K562 (cell line): ENCODE results near the gene ZNF541. TPM values are rescaled to one million over a fixed set of nuclear protein-coding genes. Genes with fewer than 3 reads are reported as not detected.

Source experiments
- FOXK1 ChIP-seq: sonication (generic); formaldehyde crosslinking; IDR thresholded peaks from 2 replicates; pipeline ENCODE4 v1.8.0; 2022; ENCODE audit warnings: missing genetic modification reagents, mild to moderate bottlenecking, borderline replicate concordance
- KAT2B ChIP-seq: IDR thresholded peaks from one replicate; pipeline ENCODE4 v1.6.1; 2012; ENCODE audit warnings: low read depth, mild to moderate bottlenecking, control low read depth, inconsistent platforms, low read length, moderate library complexity
- PTRF ChIP-seq: fragments of 450-650 bp; IDR thresholded peaks from 2 replicates; pipeline ENCODE4 v1.6.1; 2016; ENCODE audit warnings: mild to moderate bottlenecking, missing genetic modification characterization, missing compliant biosample characterization
- RBM14 ChIP-seq: fragments of 200-400 bp; formaldehyde crosslinking; IDR thresholded peaks from 2 replicates; pipeline ENCODE4 v1.6.1; 2018; ENCODE audit warnings: low read depth, mild to moderate bottlenecking, low read length, moderate library complexity, borderline replicate concordance; ENCODE audit not compliant: insufficient read depth
- SIRT6 ChIP-seq: IDR thresholded peaks from one replicate; pipeline ENCODE4 v1.6.1; 2012; ENCODE audit warnings: low read depth, mild to moderate bottlenecking, control low read depth, inconsistent platforms, low read length, moderate library complexity
- SRSF7 ChIP-seq: fragments of 200-400 bp; formaldehyde crosslinking; optimal IDR thresholded peaks from 2 replicates; pipeline ENCODE3; 2017; ENCODE audit warnings: mild to moderate bottlenecking, low read depth, low read length
- TCF7 ChIP-seq: sonication (generic); IDR thresholded peaks from 2 replicates; pipeline ENCODE4 v1.6.1; 2016; ENCODE audit warnings: antibody characterized with exemption, borderline replicate concordance
- ZEB2 ChIP-seq: fragments of 450-650 bp; IDR thresholded peaks from 2 replicates; pipeline ENCODE4 v1.6.1; 2016
- ZNF174 ChIP-seq: fragments of 250-450 bp; sonication (Bioruptor Pico); IDR thresholded peaks from 2 replicates; pipeline ENCODE4 v1.4.0; 2020; ENCODE audit warnings: mild to moderate bottlenecking
- ZNF274 ChIP-seq: IDR thresholded peaks from 2 replicates; pipeline ENCODE4 v1.6.1; 2011; ENCODE audit warnings: low read depth, mild to moderate bottlenecking, low read length, moderate library complexity, borderline replicate concordance
- polyA plus RNA-seq, 8 experiments: library from polyadenylated mRNA; depleted of rRNA in 4 of 8; stranded (reverse) in 5 of 8; unstranded in 3 of 8; fragments of >200 nt; fragmentation: Nextera tagmentation in 2 of 8; fragmentation: Illumina TruSeq in 1 of 8; extraction: Ambion mirVana in 2 of 8; extraction: Trizol in 1 of 8; gene quantifications; 2 replicates each; pipeline versions ENCODE4 v1.2.1 to v1.2.3, GENCODE V29; 2011 to 2014; ENCODE audit warnings: inconsistent platforms in 1 of 8, missing spikeins in 1 of 8
- total RNA-seq, 7 experiments: library from RNA; depleted of rRNA in 6 of 7; stranded (reverse); fragments of >200 nt in 6 of 7; fragmentation: Illumina TruSeq in 2 of 7; extraction: Trizol in 2 of 7; gene quantifications; 2 replicates each; pipeline versions ENCODE4 v1.2.1 to v1.2.3, GENCODE V29; 2011 to 2021; ENCODE audit warnings: low replicate concordance in 1 of 7
- TF ChIP-seq, protein P1 (sequence below): fragments of 200-800 bp; sonication (Bioruptor generic); IDR thresholded peaks from 2 replicates; pipeline ENCODE4 v1.6.1; 2016; ENCODE audit warnings: missing genetic modification characterization, missing compliant biosample characterization
- TF ChIP-seq, protein P2 (sequence below): sonication (generic); formaldehyde crosslinking; IDR thresholded peaks from 2 replicates; pipeline ENCODE4 v1.8.1; 2022; ENCODE audit warnings: missing genetic modification reagents
- TF ChIP-seq, protein P3 (sequence below): IDR thresholded peaks from 3 replicates; pipeline ENCODE4 v1.6.1; 2011; ENCODE audit warnings: borderline replicate concordance, mild to moderate bottlenecking, moderate library complexity; ENCODE audit not compliant: insufficient read length; ENCODE audit errors: extremely low read depth
- TF ChIP-seq, protein P4 (sequence below): fragments of 250-450 bp; sonication (Bioruptor Pico); IDR thresholded peaks from 2 replicates; pipeline ENCODE4 v1.8.0; 2021; ENCODE audit warnings: borderline replicate concordance, mild to moderate bottlenecking, moderate library complexity; ENCODE audit not compliant: poor library complexity, severe bottlenecking
- TF ChIP-seq, protein P5 (sequence below): sonication (generic); formaldehyde crosslinking; IDR thresholded peaks from 2 replicates; pipeline ENCODE4 v1.9.0; 2022; ENCODE audit warnings: mild to moderate bottlenecking, missing genetic modification reagents

Gene ZNF541
- total and polyA plus RNA-seq, 9 of the 15 experiments (the other 6 are each of a cell fraction or from before 2014, with no cell fraction given): 0.04 to 0.11 (median 0.05) TPM; not detected in 1

DNA sequence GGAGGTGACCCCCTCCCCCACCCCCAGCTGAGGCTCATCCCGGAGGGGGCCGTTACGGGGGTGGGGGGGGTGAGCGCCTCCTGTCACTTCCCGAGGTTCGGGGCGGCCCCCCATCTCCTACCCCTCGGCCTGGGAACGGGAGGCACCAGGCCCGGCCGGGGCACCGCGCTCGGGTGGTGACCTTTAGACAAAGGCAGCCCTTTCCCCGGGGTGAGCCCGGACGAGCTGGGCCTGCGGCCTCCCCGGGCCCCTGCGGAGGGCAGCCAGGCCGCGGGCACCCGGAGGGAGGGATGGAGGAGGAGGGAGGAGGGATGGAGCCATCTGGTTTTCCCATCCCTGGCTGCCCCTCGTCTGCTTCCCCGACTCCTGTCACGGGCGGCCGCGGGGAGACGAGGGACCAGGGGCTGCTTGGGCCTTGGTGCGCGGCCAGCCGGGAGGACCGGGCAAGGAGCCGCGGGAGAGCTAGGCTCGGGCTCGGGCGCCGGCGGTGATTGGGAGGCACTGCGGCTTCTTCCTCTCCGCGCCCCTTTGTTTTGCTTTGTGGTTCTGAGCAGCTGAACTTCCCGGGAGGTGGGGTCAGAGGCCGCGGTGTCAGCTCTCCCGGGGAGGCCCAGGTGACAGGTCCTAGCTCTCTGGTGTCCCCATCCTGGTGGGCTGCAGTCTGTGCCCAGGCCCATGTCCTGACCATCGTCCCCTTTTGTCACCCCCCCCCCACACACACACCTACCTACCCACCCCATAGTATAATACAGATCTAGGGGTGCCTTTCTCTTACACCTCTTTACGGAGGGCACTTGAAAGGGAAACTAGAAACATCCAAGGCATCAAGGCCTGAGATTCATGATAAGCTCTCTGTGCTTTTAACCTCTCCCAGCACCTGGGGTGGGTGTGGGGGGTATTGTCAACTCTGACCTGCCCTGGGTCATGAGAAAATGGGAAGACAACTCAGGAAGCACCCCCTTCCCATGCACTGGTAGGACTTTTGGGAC is 37.3 kb upstream of the ZNF541 start (continued):
- TF ChIP-seq, protein P1, sequence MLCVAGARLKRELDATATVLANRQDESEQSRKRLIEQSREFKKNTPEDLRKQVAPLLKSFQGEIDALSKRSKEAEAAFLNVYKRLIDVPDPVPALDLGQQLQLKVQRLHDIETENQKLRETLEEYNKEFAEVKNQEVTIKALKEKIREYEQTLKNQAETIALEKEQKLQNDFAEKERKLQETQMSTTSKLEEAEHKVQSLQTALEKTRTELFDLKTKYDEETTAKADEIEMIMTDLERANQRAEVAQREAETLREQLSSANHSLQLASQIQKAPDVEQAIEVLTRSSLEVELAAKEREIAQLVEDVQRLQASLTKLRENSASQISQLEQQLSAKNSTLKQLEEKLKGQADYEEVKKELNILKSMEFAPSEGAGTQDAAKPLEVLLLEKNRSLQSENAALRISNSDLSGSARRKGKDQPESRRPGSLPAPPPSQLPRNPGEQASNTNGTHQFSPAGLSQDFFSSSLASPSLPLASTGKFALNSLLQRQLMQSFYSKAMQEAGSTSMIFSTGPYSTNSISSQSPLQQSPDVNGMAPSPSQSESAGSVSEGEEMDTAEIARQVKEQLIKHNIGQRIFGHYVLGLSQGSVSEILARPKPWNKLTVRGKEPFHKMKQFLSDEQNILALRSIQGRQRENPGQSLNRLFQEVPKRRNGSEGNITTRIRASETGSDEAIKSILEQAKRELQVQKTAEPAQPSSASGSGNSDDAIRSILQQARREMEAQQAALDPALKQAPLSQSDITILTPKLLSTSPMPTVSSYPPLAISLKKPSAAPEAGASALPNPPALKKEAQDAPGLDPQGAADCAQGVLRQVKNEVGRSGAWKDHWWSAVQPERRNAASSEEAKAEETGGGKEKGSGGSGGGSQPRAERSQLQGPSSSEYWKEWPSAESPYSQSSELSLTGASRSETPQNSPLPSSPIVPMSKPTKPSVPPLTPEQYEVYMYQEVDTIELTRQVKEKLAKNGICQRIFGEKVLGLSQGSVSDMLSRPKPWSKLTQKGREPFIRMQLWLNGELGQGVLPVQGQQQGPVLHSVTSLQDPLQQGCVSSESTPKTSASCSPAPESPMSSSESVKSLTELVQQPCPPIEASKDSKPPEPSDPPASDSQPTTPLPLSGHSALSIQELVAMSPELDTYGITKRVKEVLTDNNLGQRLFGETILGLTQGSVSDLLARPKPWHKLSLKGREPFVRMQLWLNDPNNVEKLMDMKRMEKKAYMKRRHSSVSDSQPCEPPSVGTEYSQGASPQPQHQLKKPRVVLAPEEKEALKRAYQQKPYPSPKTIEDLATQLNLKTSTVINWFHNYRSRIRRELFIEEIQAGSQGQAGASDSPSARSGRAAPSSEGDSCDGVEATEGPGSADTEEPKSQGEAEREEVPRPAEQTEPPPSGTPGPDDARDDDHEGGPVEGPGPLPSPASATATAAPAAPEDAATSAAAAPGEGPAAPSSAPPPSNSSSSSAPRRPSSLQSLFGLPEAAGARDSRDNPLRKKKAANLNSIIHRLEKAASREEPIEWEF (CRISPR knock-in tag): no peak
- TF ChIP-seq FOXK1 (CRISPR knock-in tag) (no peak), SRSF7 (peak; percentile 44), RBM14 (no peak), KAT2B (no peak), ZNF174 (CRISPR knock-in tag) (no peak), SIRT6 (no peak), TCF7 (no peak), ZNF274 (no peak), ZEB2 (no peak), PTRF (tag) (no peak)
- TF ChIP-seq, protein P2, sequence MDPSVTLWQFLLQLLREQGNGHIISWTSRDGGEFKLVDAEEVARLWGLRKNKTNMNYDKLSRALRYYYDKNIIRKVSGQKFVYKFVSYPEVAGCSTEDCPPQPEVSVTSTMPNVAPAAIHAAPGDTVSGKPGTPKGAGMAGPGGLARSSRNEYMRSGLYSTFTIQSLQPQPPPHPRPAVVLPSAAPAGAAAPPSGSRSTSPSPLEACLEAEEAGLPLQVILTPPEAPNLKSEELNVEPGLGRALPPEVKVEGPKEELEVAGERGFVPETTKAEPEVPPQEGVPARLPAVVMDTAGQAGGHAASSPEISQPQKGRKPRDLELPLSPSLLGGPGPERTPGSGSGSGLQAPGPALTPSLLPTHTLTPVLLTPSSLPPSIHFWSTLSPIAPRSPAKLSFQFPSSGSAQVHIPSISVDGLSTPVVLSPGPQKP (CRISPR knock-in tag): no peak
- TF ChIP-seq, protein P3, sequence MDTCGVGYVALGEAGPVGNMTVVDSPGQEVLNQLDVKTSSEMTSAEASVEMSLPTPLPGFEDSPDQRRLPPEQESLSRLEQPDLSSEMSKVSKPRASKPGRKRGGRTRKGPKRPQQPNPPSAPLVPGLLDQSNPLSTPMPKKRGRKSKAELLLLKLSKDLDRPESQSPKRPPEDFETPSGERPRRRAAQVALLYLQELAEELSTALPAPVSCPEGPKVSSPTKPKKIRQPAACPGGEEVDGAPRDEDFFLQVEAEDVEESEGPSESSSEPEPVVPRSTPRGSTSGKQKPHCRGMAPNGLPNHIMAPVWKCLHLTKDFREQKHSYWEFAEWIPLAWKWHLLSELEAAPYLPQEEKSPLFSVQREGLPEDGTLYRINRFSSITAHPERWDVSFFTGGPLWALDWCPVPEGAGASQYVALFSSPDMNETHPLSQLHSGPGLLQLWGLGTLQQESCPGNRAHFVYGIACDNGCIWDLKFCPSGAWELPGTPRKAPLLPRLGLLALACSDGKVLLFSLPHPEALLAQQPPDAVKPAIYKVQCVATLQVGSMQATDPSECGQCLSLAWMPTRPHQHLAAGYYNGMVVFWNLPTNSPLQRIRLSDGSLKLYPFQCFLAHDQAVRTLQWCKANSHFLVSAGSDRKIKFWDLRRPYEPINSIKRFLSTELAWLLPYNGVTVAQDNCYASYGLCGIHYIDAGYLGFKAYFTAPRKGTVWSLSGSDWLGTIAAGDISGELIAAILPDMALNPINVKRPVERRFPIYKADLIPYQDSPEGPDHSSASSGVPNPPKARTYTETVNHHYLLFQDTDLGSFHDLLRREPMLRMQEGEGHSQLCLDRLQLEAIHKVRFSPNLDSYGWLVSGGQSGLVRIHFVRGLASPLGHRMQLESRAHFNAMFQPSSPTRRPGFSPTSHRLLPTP: no peak
- TF ChIP-seq, protein P4, sequence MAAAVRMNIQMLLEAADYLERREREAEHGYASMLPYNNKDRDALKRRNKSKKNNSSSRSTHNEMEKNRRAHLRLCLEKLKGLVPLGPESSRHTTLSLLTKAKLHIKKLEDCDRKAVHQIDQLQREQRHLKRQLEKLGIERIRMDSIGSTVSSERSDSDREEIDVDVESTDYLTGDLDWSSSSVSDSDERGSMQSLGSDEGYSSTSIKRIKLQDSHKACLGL (CRISPR knock-in tag): no peak
- TF ChIP-seq, protein P5, sequence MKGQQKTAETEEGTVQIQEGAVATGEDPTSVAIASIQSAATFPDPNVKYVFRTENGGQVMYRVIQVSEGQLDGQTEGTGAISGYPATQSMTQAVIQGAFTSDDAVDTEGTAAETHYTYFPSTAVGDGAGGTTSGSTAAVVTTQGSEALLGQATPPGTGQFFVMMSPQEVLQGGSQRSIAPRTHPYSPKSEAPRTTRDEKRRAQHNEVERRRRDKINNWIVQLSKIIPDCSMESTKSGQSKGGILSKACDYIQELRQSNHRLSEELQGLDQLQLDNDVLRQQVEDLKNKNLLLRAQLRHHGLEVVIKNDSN: no peak
